H54 (cell line): Measurements from ENCODE around the gene EXTL1.

Experiments
- DNase-seq: peaks from one replicate; pipeline ENCODE4 v3.0.0; 2011; ENCODE audit warnings: low spot score, mixed read lengths; ENCODE audit not compliant: insufficient read length
- FAIRE-seq: peaks from 3 replicates; lab custom pipeline; 2011; peaks lifted over from hg19 to GRCh38; lab: Jason Lieb, UNC
- POLR2A ChIP-seq: IDR thresholded peaks from 2 replicates; pipeline ENCODE4 v1.6.1; 2011; ENCODE audit warnings: low read depth, mild to moderate bottlenecking, low read length

Gene EXTL1

DNA sequence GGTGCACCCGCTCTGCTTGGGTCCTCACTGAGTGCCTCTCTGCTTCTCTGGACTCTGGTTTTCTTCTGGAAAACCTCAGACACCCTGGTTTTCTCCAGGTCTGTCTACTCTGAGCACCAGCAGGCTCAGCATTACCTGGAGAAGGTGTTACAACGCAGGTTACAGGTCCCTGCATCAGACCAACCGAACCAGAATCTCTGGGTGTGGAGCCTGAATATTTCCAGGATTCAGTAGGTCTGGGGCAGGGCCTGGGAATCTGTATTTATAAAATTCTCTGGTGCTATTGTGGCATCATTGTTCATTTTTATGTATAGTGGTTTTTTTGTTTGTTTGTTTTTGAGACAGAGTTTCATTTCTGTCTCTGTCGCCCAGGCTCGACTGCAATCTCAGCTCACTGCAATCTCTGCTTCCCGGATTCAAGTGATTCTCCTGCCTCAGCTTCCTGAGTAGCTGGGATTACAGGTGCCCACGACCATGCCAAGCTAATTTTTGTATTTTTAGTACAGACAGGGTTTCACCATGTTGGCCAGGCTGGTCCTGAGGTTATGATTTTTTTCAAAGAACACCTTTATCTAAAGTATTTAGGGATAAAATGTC lies 25.8 kb downstream of the EXTL1 start:
- TF ChIP-seq POLR2A: no peak
- FAIRE-seq: no peak

DNA sequence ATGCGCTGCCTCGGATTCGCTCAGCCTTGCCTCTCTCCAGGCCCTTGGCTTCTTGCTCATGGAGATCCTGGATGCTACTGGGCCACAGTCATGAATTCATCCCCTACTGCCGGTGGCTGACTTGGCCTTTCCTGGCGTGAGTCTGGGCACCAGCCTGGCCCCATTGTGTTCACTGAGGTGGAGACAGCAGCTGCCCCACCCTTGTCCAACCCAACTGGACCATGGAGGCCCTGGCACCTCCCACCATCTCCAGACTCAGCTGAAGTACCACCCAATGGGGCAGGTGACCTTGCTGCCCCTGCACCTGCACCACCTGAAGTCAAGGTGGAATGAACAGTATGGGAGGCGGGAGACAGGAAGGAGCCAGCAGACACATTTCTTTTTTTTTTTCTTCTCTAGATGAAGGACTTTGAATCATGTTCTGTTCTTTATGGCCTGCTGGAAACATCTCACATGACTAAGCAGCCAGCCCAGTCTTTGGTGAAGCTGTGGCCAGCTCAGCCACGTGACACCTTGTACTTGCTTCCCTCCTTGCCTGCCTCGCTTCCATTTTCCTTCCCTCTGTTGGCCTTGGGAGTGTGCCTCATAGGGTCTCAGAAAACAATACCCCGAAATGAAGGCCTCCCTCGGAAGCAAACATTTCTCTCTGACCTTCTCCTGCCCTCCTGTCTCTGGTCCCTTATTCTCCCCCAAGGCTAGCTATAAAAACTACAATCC lies 28.1 kb downstream of the EXTL1 start:
- TF ChIP-seq POLR2A: no peak
- no peak for DNase-seq

More for the DNA sequence above, 25.8 kb downstream of the EXTL1 start:
- DNase-seq: no peak

DNA sequence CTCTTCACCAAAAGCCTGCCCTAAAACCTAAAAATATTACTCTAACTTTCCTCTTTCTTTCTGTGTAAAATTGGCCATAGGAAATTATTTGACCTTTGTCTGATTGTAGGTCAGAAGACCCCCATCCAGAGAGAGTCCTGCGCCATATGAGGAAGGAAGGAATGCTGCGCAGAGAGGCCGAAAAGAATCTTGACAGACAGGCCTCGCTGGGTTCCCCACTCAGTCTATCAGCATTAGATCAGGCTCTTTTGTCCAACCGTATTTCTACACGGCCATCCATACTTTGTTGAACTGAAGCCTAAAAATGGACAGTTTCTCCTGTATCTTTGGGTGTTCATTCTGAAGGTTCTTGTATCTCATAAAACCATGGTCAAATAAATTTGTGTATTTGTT lies 28.7 kb downstream of the EXTL1 start:
- FAIRE-seq (no peak), DNase-seq (no peak)
- no peak for TF ChIP-seq POLR2A

More for the DNA sequence above, 28.1 kb downstream of the EXTL1 start:
- no peak for FAIRE-seq

- FAIRE-seq (no peak), DNase-seq (no peak)
- TF ChIP-seq POLR2A: no peak
Measured at GRCh38 chr1:26053718-26054560, 32.4 kb downstream of the EXTL1 start.

GRCh38 chr1:26055041-26055440 lies 33.5 kb downstream of the EXTL1 start:
- no peak for FAIRE-seq
- no peak for TF ChIP-seq POLR2A
- no peak for DNase-seq

GRCh38 chr1:26057189-26057588 lies 35.6 kb downstream of the EXTL1 start:
- DNase-seq: no peak
- TF ChIP-seq POLR2A: no peak
- FAIRE-seq: no peak

DNA sequence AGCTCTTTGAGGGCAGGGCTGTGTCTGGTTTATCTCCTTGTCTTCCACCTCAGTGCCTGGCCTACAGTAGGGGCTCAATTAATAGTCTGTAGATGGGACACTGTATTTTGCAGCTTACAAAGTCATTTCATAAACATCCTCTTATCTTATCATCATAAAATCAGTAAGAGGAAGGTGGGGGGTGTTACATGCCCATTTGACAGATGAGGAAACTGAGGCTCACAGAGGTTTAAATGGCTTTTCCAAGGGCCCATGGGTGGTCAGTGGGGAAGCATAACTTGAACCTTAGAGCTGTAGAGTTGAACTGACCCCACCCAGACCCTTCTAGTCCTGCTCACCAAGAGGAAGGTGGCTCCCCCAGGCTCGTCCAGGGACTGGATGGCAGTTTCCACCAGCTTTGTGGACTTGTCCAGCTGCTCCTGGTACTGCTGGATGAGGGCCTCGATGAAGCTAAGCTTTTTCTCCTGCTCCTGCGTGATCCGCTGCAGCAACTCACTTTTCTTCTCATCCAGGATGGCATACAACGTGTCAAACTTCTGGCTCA lies 36.5 kb downstream of the EXTL1 start:
- FAIRE-seq: no peak
- TF ChIP-seq POLR2A: no peak
- no peak for DNase-seq

GRCh38 chr1:26059906-26060305 lies 38.3 kb downstream of the EXTL1 start:
- TF ChIP-seq POLR2A: no peak
- no peak for DNase-seq
- FAIRE-seq: no peak

GRCh38 chr1:26060832-26061574 lies 39.4 kb downstream of the EXTL1 start:
- FAIRE-seq (no peak), DNase-seq (no peak)
- no peak for TF ChIP-seq POLR2A

DNA sequence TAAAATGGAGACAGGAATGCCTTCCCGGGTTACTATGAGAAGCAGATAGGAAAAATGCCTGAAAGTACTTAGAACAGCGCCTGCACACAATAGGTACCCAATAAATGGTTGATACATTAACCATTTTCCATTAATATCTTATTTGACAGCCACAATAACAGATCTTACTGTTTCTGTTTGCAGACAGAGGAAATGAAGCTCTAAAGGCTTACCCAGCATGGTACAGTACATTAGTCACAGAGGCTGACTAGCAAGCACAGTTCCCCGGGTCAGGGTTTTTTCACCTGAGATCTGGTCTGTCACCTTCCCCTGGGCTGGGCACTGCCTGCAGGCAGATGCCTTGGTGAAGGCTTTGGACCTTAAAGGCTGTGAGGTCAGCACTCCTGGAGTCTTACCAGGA lies 43.0 kb downstream of the EXTL1 start:
- FAIRE-seq: no peak
- no peak for TF ChIP-seq POLR2A
- no peak for DNase-seq

GRCh38 chr1:26066160-26066559 lies 44.6 kb downstream of the EXTL1 start:
- TF ChIP-seq POLR2A: no peak
- FAIRE-seq: no peak
- DNase-seq: no peak

DNA sequence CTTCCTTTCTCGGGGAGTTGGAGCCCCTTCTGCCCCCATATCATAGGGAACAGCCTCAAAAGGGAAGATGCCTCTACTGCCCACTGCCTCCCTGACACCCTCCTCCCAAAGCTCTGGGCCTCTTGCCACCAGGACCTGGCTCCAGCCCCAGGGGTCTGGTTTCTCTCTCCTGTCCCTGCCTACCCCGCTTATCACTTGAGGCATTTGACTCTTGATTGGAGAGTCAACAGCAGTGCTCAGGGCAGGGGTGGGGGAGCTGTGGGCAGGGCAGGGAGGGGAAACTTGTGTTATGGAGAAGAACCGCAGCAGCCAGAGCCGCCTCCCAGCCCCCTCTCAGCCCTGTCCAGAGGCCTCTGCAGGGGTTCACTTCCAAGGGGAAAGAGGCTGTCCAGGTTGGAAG lies 45.3 kb downstream of the EXTL1 start:
- no peak for TF ChIP-seq POLR2A
- DNase-seq (no peak), FAIRE-seq (no peak)

DNA sequence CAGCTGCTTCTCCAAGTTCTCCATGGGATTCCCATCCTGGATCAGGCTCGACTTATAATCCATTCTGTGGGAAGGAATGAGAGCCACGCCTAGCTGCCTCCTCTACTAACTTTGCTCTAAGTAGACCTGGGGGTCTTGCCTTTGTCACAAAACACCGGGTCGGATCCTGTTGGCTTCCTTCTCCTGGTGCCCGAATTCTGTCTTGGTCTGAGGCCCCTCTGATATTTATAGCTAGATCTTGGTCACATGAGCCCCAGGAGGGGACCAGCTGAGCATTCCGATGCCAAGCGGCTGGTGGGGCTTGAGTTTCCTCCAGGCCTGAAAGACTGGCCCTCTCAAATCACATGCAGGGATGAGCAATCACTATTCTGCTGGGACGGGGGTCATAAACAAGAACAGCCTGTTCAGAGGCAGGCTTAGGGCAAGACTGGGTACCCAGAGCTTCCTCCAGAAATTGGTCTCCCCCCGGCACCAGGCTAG lies 45.9 kb downstream of the EXTL1 start, which contains the start of gene TRIM63:
Gene TRIM63, minus strand, starts transcription at position 199 of the 480 bp plus-strand sequence. Its CDS starts 136 bp downstream, at position 63.
- no peak for TF ChIP-seq POLR2A
- DNase-seq: no peak
- no peak for FAIRE-seq
